SH-SY5Y (cell line): ENCODE measurements around the gene FOXR1.

Source experiments
- GATA2 ChIP-seq: IDR thresholded peaks from 2 replicates; pipeline ENCODE4 v1.6.1; 2011; ENCODE audit warnings: mild to moderate bottlenecking, low read depth, low read length
- GATA3 ChIP-seq: IDR thresholded peaks from 2 replicates; pipeline ENCODE4 v1.6.1; 2011; ENCODE audit warnings: low read depth, mild to moderate bottlenecking, low read length, moderate library complexity

DNA sequence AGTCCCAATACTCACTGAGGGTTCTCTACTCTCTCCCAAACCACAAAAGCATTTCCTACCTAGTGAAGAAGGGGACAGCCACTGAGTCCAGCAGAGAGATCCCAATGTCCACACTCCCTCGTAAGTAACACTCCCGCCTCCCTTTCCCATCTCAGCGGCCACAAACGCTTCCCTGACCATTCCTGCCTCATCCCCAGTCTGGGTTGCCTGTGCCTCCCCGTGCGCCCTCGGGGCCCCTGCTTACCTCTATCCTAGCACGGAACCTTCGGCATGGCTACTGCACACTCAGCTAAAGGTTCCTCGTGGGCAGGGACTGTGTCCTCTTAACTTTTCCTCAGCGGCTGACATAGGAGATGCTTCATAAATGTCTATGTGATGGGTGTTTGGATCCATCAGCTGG lies 14.0 kb upstream of the FOXR1 start:
- TF ChIP-seq GATA3 (no peak), GATA2 (no peak)
